ENCODE data around the gene PMFBP1. TPM values are rescaled to one million over a fixed set of nuclear protein-coding genes. Genes with fewer than 3 reads are reported as not detected.

The PMFBP1 gene
- polyA plus RNA-seq, 1 donor (not counting 4 experiments of a cell fraction or from before 2014, with no cell fraction given), result 0.92 TPM

DNA sequence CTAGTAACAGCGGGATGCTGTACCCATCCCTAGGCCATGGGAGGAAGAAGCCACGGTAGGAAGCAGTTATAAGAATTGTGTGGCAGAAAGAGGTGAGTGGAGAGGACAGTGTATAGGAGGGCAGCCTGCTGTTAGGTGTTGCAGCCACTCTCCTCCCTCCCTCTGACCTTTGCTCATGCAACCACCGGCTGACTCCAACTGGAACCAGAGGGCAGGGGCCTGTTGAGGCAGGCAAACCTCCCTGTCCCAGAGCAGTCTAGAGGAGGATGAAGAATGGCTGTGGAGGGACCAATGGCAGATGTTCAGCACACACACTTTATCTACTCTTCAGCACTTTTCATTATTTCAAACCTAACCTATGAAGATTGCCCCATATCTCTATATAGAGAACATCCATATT lies 80.7 kb downstream of the PMFBP1 start:
- Histone ChIP-seq H3K27ac (ENCODE audit: control insufficient read depth, insufficient read depth, low read length) (no peak overlapping the region), H4K20me1 (ENCODE audit: control insufficient read depth, extremely low read depth, insufficient read depth, low read length) (peaks cover 4% of the 10 kb centered on the region), H3K9me3 (ENCODE audit: control insufficient read depth, low read depth, low read length) (no peaks in the 10 kb centered on the region), H3K9ac (ENCODE audit: control insufficient read depth, extremely low read depth, insufficient read depth, low read length) (no peak overlapping the region), H3K36me3 (ENCODE audit: control insufficient read depth in 2 of 2, extremely low read depth in 1 of 2, insufficient read depth in 2 of 2, low read length in 2 of 2) (peaks cover 8 to 21% of the 10 kb centered on the region in 2 experiments), H3K27me3 (ENCODE audit: control insufficient read depth, extremely low read depth, insufficient read depth, low read length) (no peaks in the 10 kb centered on the region), H3K79me2 (ENCODE audit: control insufficient read depth, insufficient read depth, low read length) (peaks cover 54% of the 10 kb centered on the region), H3K4me3 (ENCODE audit: control insufficient read depth in 2 of 3, extremely low read depth in 1 of 3, insufficient read depth in 2 of 3, low read depth in 1 of 3, low read length in 3 of 3) (no peak overlapping the region), H3K4me1 (ENCODE audit: control insufficient read depth, extremely low read depth, insufficient read depth, low read length) (peaks cover 21% of the 10 kb centered on the region), H2AFZ (ENCODE audit: control insufficient read depth, low read length) (no peak overlapping the region), H3K4me2 (ENCODE audit: control insufficient read depth, extremely low read depth, insufficient read depth, low read depth, low read length) (no peak overlapping the region), H3K9me1 (ENCODE audit: control insufficient read depth, extremely low read depth, insufficient read depth, low read length) (no peaks in the 10 kb centered on the region)
- DNase-seq (ENCODE audit: low read depth, low spot score), result no peak
- FAIRE-seq, result no peak
- no peak for TF ChIP-seq EZH2 (IDR thresholded peaks at IDR 0.05; ENCODE audit: low read length)
- TF ChIP-seq, protein P1, sequence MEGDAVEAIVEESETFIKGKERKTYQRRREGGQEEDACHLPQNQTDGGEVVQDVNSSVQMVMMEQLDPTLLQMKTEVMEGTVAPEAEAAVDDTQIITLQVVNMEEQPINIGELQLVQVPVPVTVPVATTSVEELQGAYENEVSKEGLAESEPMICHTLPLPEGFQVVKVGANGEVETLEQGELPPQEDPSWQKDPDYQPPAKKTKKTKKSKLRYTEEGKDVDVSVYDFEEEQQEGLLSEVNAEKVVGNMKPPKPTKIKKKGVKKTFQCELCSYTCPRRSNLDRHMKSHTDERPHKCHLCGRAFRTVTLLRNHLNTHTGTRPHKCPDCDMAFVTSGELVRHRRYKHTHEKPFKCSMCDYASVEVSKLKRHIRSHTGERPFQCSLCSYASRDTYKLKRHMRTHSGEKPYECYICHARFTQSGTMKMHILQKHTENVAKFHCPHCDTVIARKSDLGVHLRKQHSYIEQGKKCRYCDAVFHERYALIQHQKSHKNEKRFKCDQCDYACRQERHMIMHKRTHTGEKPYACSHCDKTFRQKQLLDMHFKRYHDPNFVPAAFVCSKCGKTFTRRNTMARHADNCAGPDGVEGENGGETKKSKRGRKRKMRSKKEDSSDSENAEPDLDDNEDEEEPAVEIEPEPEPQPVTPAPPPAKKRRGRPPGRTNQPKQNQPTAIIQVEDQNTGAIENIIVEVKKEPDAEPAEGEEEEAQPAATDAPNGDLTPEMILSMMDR (optimal IDR thresholded peaks at IDR 0.05 in 1 of 3, IDR thresholded peaks at IDR 0.05 in 1 of 3, conservative IDR thresholded peaks at IDR 0.05 in 1 of 3; ENCODE audit: extremely low read depth in 1 of 3, insufficient read depth in 2 of 3, low read length in 3 of 3), result no peak
- dilution Hi-C loops (cut with MboI; ENCODE audit: extremely low pct_ligation_motif_present, low sequenced_read_pairs), result no loop called here

DNA sequence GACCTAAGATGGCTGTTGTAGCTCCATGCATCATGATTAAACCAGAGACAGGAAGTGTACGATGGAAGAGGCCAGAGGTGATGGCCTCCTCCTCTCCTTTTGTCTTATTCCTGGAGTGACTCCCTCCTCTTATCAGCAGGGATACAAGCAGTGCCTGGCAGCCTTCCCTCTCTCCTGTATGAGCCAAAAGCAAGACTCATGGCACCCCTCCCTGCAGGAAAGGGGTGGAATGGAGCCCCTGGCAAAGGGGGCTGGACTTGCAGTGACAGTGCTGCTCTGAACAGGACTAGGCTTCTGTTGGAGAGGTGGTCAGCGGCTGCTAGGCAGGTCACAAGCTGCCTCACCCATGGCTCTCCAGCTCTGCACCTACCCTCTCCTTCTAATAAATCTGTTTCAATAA lies 87.0 kb downstream of the PMFBP1 start:
- no peak overlapping the region for H3K4me2 ChIP-seq (ENCODE audit: control insufficient read depth, extremely low read depth, insufficient read depth, low read depth, low read length)
- no peak overlapping the region for H3K4me3 ChIP-seq (ENCODE audit: control insufficient read depth in 2 of 3, extremely low read depth in 1 of 3, insufficient read depth in 2 of 3, low read depth in 1 of 3, low read length in 3 of 3)
- H3K4me1 ChIP-seq (ENCODE audit: control insufficient read depth, extremely low read depth, insufficient read depth, low read length), result no peaks in the 10 kb centered on the region
- no peak overlapping the region for H3K9ac ChIP-seq (ENCODE audit: control insufficient read depth, extremely low read depth, insufficient read depth, low read length)
- dilution Hi-C loops (cut with MboI; ENCODE audit: extremely low pct_ligation_motif_present, low sequenced_read_pairs), result no loop called here
- no peaks in the 10 kb centered on the region for H3K27me3 ChIP-seq (ENCODE audit: control insufficient read depth, extremely low read depth, insufficient read depth, low read length)
- peaks cover 3% of the 10 kb centered on the region for H3K9me3 ChIP-seq (ENCODE audit: control insufficient read depth, low read depth, low read length)
- H3K27ac ChIP-seq (ENCODE audit: control insufficient read depth, insufficient read depth, low read length), result no peak overlapping the region
- H3K9me1 ChIP-seq (ENCODE audit: control insufficient read depth, extremely low read depth, insufficient read depth, low read length), result no peaks in the 10 kb centered on the region
- no peaks in the 10 kb centered on the region for H4K20me1 ChIP-seq (ENCODE audit: control insufficient read depth, extremely low read depth, insufficient read depth, low read length)
- H3K36me3 ChIP-seq (ENCODE audit: control insufficient read depth in 2 of 2, extremely low read depth in 1 of 2, insufficient read depth in 2 of 2, low read length in 2 of 2), result peaks cover 12 to 19% of the 10 kb centered on the region in 2 experiments
- H3K79me2 ChIP-seq (ENCODE audit: control insufficient read depth, insufficient read depth, low read length), result no peaks in the 10 kb centered on the region
- FAIRE-seq (no peak), DNase-seq (ENCODE audit: low read depth, low spot score) (no peak)
- TF ChIP-seq, protein P1 (optimal IDR thresholded peaks at IDR 0.05 in 1 of 3, IDR thresholded peaks at IDR 0.05 in 1 of 3, conservative IDR thresholded peaks at IDR 0.05 in 1 of 3; ENCODE audit: extremely low read depth in 1 of 3, insufficient read depth in 2 of 3, low read length in 3 of 3), result no peak
- TF ChIP-seq EZH2 (IDR thresholded peaks at IDR 0.05; ENCODE audit: low read length), result no peak
- H2AFZ ChIP-seq (ENCODE audit: control insufficient read depth, low read length), result no peak overlapping the region

Measured in keratinocyte (primary cell).